HG02840 (cell line): Measurements from ENCODE around the gene MYO1D.
"Not testable (repeated sequence)": the region's sequence is repeated elsewhere in the genome, so short reads cannot be mapped to it uniquely, and the experiment has no call there.

ENCODE experiments used
- ATAC-seq: cut with Tn5 transposase; IDR thresholded peaks from one replicate; pipeline ENCODE4 v1.9.1; 2021; ENCODE audit warnings: mild to moderate bottlenecking, moderate library complexity, moderate number of reproducible peaks; ENCODE audit not compliant: unreplicated experiment, low FRiP score

MYO1D gene

DNA sequence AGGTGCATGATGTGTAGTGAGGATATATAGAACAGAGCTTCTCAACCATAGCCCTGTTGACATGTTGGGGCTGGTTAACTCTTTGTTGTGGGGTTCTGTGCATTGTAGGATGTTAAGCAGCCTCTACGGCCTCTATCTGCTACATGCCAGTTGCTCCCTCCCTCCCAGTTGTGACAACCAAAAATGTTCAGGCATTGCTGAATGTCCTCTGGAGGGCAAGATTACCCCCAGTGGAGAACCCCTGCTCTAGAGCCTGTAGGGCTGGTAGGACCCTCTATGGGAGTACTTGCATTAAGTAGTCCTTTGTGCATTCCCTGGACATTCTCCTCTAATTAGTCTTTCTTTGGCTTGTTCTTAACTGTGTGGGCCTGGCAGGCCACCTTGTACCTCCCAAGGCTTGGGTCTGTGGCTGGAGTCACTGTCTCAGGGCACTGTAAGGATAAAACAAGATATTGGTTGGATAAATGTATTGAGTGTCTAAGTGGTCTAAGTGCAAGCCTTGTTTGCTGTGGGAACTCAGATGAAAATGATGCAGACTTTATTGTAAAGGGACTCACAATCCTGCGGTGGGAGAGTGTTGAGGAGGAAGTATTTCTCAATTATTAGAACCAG, 19.8 kb upstream of the MYO1D start:
- ATAC-seq = no peak

DNA sequence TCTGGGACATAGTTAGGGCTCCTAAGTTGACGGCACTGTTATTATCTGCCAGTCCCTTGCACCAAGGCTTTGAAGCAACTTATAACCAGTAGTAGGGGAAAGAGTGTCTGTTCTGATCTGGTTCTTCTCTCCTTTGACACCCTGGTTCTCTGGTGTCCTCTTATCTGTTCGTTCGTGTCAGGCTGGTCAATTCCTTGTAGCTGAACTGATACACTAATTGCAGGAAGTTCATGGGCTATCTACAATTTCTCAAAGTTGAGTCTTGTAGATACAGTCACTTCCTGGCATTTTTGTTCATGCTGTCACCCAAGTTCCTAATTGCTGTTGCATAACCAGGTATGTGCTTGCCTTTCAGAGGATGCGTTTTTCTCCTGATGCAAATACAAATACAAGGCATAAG, 17.3 kb upstream of the MYO1D start:
- no peak for ATAC-seq

DNA sequence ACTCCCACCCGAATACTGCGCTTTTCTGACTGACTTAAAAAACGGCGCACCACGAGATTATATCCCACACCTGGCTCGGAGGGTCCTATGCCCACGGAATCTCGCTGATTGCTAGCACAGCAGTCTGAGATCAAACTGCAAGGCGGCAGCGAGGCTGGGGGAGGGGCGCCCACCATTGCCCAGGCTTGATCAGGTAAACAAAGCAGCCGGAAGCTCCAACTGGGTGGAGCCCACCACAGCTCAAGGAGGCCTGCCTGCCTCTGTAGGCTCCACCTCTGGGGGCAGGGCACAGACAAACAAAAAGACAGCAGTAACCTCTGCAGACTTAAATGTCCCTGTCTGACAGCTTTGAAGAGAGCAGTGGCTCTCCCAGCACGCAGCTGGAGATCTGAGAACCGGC, 10.5 kb upstream of the MYO1D start:
- not testable (repeated sequence) for ATAC-seq

DNA sequence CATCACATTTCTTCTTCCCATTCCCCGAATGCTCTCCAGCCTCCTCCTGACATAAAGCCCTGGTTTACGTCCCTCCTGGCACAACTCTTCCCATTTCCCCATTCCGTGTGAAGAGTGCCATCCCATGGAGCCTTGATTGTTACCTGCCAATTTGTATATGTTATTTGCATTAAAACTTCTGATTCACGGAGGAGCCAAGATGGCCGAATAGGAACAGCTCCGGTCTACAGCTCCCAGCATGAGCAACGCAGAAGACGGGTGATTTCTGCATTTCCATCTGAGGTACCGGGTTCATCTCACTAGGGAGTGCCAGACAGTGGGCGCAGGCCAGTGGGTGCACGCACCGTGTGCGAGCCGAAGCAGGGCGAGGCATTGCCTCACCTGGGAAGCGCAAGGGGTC, 10.0 kb upstream of the MYO1D start:
- ATAC-seq = not testable (repeated sequence)

DNA sequence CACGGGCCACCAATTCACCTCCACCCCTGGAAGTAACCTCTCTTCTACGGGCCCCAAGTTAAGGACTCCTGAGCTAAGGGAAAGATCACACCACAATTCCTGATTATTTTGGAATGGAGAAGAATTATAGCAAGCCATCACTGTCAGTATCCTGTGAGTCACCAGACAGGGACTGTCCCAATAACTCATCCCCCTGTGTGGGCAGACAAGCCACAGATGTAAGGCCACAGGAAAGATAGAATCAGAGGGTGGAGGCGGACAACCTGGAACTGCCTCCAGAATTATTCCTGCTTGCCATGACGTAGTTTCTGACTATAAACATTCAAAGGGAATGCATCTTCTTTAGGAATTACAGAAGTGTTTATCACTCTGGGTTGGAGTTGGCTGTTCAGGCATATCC, 5.8 kb upstream of the MYO1D start:
- ATAC-seq = no peak

DNA sequence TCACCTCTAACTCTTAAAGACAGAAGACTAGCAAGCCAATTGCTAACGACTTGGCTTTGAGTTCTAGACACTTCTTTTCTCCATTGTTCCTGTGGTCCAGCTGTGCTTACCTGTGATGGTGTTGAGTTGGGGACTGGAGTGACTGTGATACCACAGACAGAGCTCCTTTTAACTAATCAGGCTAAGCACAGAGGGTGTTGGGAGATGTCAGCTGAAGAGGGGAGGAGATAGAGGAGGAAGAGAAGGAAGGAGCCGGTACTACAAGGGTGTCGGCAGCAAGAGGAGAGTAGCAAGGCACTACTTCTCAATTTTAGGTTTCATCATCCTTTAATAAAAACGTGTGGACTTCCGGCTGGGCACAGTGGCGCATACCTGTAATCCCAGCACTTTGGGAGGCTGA, 5.1 kb upstream of the MYO1D start:
- no peak for ATAC-seq

DNA sequence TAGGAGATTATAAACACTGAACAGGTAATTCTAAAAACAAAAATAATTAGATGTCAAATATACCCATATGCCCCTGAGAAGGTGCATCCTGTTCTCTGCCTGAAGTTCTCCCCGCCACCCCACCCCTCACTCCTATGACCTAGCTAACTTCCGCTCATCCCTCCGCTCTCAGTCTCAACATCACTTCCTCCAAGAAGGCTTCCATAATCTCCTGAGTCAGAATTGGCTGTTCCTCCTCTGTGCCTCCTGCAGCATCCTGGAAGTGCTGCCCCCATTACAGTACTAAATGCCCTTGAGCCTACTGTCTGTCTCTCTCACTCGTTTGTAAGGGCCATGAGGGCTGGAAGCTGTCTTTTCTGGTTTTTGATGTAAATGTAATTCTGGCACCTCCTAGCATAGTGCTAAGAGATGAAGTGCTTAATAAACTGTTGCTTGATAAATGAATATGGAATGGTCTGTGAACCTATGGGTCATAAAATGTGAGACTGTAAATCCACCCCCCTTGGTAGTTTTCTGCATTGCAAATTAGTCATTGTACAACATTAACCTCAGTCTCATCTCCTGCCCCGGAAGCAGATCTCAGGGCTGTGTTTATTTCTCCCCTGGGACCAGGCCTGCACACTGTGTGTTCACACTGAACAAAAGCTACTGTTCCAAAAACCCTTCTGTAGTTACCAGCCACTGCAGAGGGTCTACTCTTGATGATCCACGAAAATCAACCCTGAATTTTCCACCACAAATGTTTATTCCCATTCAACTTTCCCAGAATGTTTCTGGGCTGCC, 3.9 kb upstream of the MYO1D start:
- no peak for ATAC-seq

DNA sequence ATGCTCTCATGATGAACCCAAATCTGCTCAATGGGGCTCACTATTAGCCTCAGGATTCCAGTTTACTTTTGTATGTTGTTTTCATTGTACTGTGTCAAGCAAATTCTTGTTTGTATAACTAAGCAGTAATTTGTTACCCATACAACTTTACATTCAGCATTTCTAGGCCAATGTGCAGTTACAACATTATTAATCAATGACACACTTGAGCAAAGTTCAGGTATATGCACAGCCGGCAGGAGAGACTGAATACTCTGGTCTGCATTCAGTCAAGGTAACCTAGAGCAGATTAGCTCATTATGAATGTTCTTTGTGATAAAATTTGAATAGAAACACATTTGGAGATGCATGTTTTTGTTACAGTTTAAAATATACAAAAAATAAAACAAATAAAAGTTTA, 2.2 kb upstream of the MYO1D start:
- ATAC-seq = no peak

DNA sequence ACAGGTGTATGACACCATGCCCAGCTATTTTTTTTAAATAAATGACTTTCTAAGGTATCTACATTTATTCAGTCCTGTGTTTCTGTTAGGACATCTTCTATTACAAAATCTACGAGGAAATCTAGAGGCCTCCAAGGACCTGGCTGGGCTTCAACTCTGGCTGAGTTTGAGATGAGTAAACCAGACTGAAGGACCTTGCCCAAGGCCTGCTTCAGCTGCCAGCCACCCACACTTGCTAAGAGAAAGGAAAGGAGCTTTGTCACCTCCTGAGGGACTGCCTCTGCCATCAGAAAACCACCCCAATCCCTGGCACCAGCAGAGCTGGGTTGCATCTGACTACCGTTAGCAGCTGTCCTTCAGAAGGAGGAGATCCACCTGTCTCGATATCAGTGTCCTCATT, 1.3 kb upstream of the MYO1D start:
- no peak for ATAC-seq

DNA sequence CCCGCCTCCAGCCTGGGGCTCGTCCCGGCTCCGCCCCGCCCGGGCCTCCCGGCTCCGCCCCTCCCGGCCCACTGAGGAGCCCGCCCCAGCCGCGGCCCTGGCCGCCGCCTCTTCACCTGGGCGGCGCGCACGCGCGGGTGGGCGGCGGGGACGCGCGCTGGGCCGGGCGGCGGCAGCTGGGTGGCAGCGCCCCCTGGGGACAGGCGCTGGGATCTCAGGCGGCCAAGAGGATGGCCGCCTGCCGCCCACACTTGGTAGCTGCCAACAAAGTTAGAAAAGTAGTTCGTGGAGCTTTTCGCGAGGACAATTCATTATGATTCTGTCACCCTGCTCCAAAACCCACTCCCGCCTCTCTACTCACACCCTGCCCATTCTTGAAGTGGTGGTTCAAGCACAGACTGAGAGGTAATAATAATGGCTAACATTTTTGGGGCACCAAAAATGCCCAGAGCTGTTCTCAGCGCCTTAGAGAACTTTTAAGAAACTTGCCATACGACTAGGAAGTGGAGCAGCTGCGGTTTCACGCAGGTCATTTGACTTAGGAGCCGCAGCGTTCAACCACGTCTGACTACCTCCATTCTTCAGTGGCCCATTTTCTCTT, 340 bp upstream of the MYO1D start:
- peak; percentile 74 for ATAC-seq

DNA sequence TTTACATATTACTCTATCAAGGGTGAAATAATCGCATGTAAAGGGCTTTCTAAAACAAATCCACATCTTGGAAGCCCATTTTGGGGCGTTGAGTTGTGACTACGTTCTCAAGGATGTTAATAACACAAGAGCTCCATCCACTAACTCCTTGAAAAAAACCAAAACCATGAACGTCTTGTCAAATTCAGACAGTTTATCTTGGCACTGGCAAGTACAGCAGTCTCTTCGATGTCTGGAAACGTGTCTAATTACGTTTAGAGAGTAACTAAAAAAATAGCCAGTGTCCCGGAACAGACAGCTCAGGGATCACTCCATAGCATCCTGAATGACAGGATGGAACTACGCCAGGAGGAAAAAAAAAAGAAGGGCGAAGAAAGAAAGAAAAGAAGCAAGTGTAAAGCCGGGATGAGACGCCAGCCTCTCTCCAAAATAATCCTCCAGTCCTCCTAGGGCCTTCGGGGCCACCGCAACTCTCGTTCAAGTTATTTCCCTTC, 954 bp downstream of the MYO1D start:
- no peak for ATAC-seq

DNA sequence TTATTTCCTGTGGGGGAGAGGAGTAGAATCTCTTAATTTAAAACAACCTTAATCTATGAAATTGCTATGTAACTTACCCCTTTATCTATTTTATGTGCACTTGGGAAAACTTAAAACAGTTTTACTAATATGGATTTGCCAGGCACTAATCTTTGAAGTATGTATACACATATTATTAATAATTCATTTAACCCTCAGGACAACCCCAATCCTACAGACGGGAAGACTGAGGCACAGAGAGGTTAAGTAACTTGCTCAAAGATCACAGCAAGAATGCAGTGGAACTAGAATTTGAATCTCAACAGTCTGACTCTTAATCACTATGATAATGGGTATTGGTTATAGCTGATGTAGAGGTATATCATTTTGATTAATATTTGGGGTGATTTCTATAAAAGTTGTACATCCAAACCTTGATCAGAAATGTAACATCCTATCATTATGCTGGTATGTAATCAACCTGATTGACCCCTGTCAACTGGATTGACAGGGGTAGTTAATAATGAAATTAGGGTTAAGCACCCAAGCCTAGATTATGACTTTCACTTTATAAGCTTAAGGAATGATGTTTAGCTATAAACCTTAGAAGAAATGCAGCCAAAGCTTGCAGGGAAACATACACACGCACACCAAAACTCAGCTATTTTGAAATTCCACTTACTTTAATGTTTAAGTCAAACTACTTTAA, 1.6 kb downstream of the MYO1D start:
- ATAC-seq = no peak

DNA sequence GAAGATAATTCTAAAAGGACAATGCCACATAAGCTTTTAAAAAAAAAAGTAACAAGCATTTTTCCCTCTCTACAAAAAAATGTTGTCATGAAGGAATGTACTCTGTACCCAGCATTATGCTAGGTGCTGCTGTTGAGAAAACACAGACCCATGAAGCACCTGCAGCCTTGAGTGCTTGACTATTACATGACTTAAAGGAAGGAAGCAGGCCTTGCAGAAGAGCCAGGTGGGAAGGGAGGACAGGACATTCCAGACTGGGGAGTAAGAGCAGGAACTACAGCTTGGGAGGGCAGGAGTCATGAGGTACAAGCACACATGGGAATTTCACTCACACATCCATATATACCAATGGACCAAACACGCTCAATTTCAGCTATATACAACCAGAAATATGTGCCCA, 3.8 kb downstream of the MYO1D start:
- ATAC-seq = no peak

DNA sequence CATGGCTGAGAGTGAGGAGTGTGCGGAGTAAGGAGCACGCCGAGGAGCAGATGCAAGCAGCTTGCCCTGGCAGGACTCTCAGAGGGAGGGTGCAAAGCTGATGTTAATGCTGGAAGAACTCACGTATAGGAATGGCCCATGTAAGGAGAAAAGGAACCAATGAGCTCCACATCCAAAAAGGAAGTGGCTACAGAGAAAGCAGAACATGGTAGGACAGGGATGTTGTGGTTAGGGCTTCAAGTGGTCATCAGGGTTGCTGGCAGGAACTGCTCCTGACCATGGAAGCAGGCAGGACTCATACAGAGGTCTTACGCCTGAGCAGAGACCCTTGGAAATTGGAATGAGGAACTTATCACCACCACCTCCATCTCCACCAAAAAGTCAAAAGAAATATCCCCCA, 5.2 kb downstream of the MYO1D start:
- no peak for ATAC-seq

DNA sequence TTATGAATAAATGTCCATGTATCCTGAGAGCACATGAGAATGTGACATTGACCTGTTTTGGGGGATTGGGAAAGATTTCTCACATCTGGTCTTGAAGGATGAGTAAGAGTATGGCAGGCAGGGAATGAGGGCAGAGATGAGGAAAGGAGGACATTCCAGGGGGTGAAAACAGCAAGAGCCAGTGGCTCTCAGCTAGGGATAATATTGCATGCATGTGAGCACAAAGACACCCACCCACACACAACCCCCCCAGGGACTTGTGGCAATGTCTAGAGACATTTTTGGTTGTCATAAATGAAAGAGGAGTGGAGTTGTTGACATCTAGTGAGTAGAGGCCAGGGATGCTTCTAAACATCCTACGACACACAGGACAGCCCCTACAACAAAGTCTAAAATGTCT, 6.0 kb downstream of the MYO1D start:
- no peak for ATAC-seq

DNA sequence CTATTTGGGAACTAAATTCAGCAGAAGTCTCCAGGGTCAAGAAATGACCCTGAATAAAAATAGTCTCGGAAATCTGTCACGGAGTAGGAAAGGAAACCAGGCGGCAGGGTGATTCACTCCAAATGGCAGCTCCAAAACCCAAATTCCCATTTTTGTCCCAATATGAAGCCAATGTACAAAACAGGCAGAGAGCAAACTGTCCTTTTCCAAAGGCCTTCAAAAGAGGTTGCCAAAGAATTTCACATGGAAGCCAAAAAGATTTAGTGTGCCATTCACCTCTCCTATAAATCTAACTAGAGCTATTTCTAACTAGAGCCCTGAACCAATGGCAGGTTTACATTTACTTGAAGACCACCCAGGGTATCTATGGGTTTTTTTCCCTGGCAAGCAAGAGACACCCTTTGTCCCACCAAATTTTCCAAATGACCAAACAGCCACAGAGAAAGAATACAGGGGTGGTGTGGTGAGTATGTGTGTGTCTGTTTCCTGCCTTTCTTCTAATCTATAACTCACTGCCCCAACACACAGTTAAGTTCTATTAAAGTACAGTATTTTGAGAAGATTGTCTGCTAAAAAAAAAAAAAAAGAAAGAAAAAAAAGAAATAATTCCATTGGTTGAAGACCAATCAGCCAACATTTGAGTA, 6.8 kb downstream of the MYO1D start:
- no peak for ATAC-seq

DNA sequence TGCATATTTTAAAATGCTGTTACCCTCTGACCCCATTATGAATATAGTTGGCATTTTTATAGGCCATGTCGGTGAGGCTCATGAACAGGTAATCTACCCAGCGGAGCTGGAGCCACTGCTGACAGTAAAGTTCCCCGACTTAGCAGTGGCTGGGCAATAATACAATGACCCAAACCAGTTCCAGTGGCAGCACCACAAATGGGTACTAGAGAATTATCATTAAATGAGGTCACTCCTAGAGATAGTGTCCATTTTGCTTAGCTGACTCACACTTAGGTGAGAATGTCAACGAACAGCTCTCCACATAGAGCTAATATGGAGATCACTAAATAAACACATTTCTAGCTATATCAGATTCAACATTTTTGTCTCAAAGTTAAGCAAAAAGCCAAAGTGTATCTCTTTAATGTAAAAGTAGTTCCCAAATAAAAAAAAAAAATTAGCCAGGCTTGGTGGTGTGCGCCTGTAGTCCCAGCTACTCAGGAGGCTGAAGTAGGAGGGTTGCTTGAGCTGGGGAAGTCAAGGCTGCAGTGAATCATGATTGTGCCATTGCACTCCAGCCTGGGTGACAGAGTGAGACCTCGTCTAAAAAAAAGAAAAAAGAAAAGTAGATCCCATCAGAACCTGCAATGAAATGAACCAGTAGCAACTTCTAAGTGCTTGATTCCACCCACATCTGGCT, 7.4 kb downstream of the MYO1D start:
- ATAC-seq = no peak

DNA sequence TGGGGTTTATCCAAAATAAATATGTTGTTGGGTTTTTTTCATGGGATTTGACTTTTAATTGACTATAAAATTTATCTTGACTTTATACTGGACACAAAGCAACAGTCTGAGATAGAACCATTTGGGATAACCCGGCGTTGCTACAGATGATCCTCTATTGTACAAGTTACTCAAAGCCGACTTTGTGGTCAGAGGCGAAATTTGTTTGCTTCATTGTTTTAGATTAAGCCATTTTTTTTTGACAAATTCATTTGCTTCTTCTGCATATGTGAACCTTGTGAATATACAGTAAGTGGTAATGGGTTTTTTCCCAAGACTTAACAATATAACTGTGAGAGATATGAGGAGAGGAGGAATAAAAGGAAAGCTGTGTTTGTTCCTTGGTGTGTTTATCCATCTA, 11.8 kb downstream of the MYO1D start:
- no peak for ATAC-seq

DNA sequence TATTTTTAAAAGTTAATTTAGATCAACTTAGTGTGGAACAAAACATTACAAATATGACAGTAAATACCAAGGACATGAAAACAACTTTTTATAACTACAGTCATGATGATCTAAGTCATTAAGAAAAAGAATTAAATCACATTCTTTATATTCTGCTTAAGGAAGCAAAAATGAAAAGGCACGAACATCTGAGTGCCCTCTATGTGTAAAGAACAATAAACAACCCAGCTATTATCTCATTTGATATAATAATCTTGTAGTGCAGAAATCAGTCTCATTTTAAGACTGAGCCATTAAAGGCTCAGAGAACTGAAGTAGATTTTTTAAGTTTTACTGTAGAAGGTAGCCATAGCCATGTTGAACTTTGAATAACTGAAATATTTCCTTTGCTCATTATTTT, 13.4 kb downstream of the MYO1D start:
- ATAC-seq = no peak

DNA sequence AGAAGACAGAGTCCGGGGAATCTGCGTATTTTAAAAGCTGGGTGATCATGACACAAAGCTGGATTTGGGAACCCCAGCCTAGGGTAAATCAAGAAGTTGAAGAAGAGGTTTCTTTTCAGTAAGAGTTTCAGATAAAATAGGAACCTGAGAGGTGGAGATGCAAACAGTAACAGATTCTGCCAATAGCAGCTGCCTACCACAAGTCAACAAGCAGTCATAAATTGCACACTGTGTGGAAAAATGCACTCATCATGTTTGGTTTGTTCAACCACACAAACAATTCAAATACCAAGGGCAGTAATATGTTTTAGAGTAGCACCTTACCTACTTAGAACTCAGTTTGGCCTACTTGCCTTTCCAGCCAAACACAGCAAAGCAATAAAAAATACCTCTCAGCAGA, 14.0 kb downstream of the MYO1D start:
- ATAC-seq = no peak
